A549 (cell line): ENCODE measurements around the gene TMEM120B.

Source experiments
- CEBPB ChIP-seq, 2 experiments: fragments of >200 bp in 1 of 2; sonication (Bioruptor Twin) in 1 of 2; formaldehyde crosslinking in 1 of 2; IDR thresholded peaks; 2 replicates each; pipeline ENCODE4 v1.6.1; 2012 to 2016
- CTCF ChIP-seq: fragments of >200 bp; sonication (Bioruptor Twin); formaldehyde crosslinking; IDR thresholded peaks from 3 replicates; pipeline ENCODE4 v1.5.1; 2016
- KDM1A ChIP-seq: fragments of 200-600 bp; sonication (generic); IDR thresholded peaks from 2 replicates; pipeline ENCODE4 v1.6.1; 2016; ENCODE audit warnings: low read depth, mild to moderate bottlenecking
- KDM5A ChIP-seq: fragments of 200-600 bp; sonication (generic); IDR thresholded peaks from 2 replicates; pipeline ENCODE4 v1.6.1; 2016; ENCODE audit warnings: antibody characterized with exemption, mild to moderate bottlenecking
- MAX ChIP-seq: IDR thresholded peaks from 2 replicates; pipeline ENCODE4 v1.6.1; 2012
- MAZ ChIP-seq: fragments of 150-350 bp; IDR thresholded peaks from 2 replicates; pipeline ENCODE4 v1.6.1; 2014; ENCODE audit warnings: antibody characterized with exemption, low read depth, low read length, borderline replicate concordance
- MYC ChIP-seq: IDR thresholded peaks from 2 replicates; pipeline ENCODE4 v1.6.1; 2012; ENCODE audit warnings: mild to moderate bottlenecking, inconsistent platforms, low read length, improper control_type of control experiment, borderline replicate concordance
- POLR2A ChIP-seq: IDR thresholded peaks from 2 replicates; pipeline ENCODE4 v1.6.1; 2012; ENCODE audit warnings: mild to moderate bottlenecking, low read length
- POLR2AphosphoS2 ChIP-seq: conservative IDR thresholded peaks from 2 replicates; pipeline ENCODE4 v1.6.1; 2012; ENCODE audit warnings: low read length, improper control_type of control experiment, inconsistent platforms
- RAD21 ChIP-seq, 2 experiments: fragments of >200 bp in 1 of 2; sonication (Bioruptor Twin) in 1 of 2; formaldehyde crosslinking in 1 of 2; IDR thresholded peaks in 1 of 2; conservative IDR thresholded peaks in 1 of 2; 2 replicates in 1 of 2; 3 replicates in 1 of 2; pipeline ENCODE4 v1.6.1; 2012 to 2018; ENCODE audit warnings: inconsistent platforms in 1 of 2
- RCOR1 ChIP-seq: fragments of 150-350 bp; IDR thresholded peaks from 2 replicates; pipeline ENCODE4 v1.6.1; 2014; ENCODE audit warnings: antibody characterized with exemption, low read length, low read depth
- TP53 ChIP-seq: fragments of 250-450 bp; sonication (Bioruptor Pico); IDR thresholded peaks from 2 replicates; pipeline ENCODE4 v1.5.0; 2021; ENCODE audit warnings: mild to moderate bottlenecking, moderate library complexity
- USF2 ChIP-seq: fragments of 450-650 bp; IDR thresholded peaks from 2 replicates; pipeline ENCODE4 v1.6.1; 2014; ENCODE audit warnings: antibody characterized with exemption

GRCh38 chr12:121804417-121805111 is 92.0 kb downstream of the TMEM120B start:
- TF ChIP-seq POLR2A (no peak), MYC (no peak), MAX (no peak; the same call in 1 of the 2 replicates), MAZ (no peak), CTCF (no peak), KDM5A (no peak), POLR2AphosphoS2 (no peak), CEBPB (IDR thresholded peaks at IDR 0.05) (no peak), RCOR1 (no peak), TP53 (CRISPR knock-in tag) (no peak), KDM1A (no peak), USF2 (no peak), RAD21 (conservative IDR thresholded peaks at IDR 0.05 in 1 of 2, IDR thresholded peaks at IDR 0.05 in 1 of 2) (no peak)
